IMR-90 (cell line): ENCODE data around the gene CACNA1F. TPM values are rescaled to one million over a fixed set of nuclear protein-coding genes. Genes with fewer than 3 reads are reported as not detected.

Experiments
- ATAC-seq: fragments of 200-7000 bp; cut with Tn5 transposase; 2 replicates; pipeline ENCODE4 v1.9.1; 2020; ENCODE audit warnings: low read depth, mild to moderate bottlenecking, moderate library complexity
- BruUV-seq: library from RNA; stranded (reverse); fragments of 400-500 nt; replicated peaks from 2 replicates; lab custom pipeline; 2021; lab: Mats Ljungman, UMichigan
- CTCF ChIA-PET: fragments of 300-600 bp; formaldehyde crosslinking; extraction: SDS; loops from one replicate; lab custom pipeline; 2021; ENCODE audit warnings: antibody characterized with exemption; lab: Yijun Ruan, JAX
- POLR2A ChIA-PET: fragments of 300-600 bp; sonication (Branson Sonifier 250); formaldehyde crosslinking; loops from one replicate; lab custom pipeline; 2022; ENCODE audit warnings: antibody characterized with exemption; ENCODE audit not compliant: unreplicated experiment; lab: Charles Lee
- DNase-seq: peaks from one replicate; pipeline ENCODE4 v3.0.0; 2013
- H2AFZ ChIP-seq: replicated peaks from 2 replicates; pipeline ENCODE3; 2013; ENCODE audit warnings: low read length, mild to moderate bottlenecking; ENCODE audit not compliant: poor library complexity
- H2AK5ac ChIP-seq: 2 replicates; pipeline ENCODE4 v1.6.1; 2013; ENCODE audit warnings: low read depth, low read length, inconsistent platforms
- H2AK9ac ChIP-seq: replicated peaks from 2 replicates; pipeline ENCODE3; 2013; ENCODE audit warnings: mild to moderate bottlenecking, low read depth, low read length, moderate library complexity; ENCODE audit not compliant: poor library complexity
- H2BK120ac ChIP-seq: 2 replicates; pipeline ENCODE4 v1.6.1; 2013; ENCODE audit warnings: low read depth, low read length, inconsistent platforms
- H2BK15ac ChIP-seq: 3 replicates; pipeline ENCODE4 v1.6.1; 2013; ENCODE audit warnings: low read depth, low read length, inconsistent platforms
- H2BK20ac ChIP-seq: 2 replicates; pipeline ENCODE4 v1.6.1; 2013; ENCODE audit warnings: low read depth, mild to moderate bottlenecking, inconsistent platforms, low read length, moderate library complexity
- H2BK5ac ChIP-seq: 2 replicates; pipeline ENCODE4 v1.6.1; 2013; ENCODE audit warnings: mild to moderate bottlenecking, low read depth, low read length, inconsistent platforms; ENCODE audit not compliant: poor library complexity, severe bottlenecking
- H3K14ac ChIP-seq: replicated peaks from 2 replicates; pipeline ENCODE4 v1.6.1; 2013; ENCODE audit warnings: low read depth, low read length, inconsistent platforms
- H3K18ac ChIP-seq: 2 replicates; pipeline ENCODE4 v1.6.1; 2013; ENCODE audit warnings: low read depth, low read length, control low read depth
- H3K23ac ChIP-seq: 2 replicates; pipeline ENCODE4 v1.6.1; 2013; ENCODE audit warnings: low read depth, low read length, inconsistent platforms
- H3K27ac ChIP-seq: 2 replicates; pipeline ENCODE4 v1.5.1; 2013; ENCODE audit warnings: mild to moderate bottlenecking, control low read depth, low read length; ENCODE audit not compliant: insufficient read depth
- H3K27me3 ChIP-seq: 2 replicates; pipeline ENCODE4 v1.6.1; 2013; ENCODE audit warnings: low read length; ENCODE audit not compliant: control insufficient read depth, insufficient read depth
- H3K36me3 ChIP-seq: 2 replicates; pipeline ENCODE4 v1.6.1; 2013; ENCODE audit warnings: low read length, mixed read lengths; ENCODE audit not compliant: control insufficient read depth, insufficient read depth
- H3K4ac ChIP-seq: 2 replicates; pipeline ENCODE4 v1.6.1; 2013; ENCODE audit warnings: low read depth, low read length, inconsistent platforms
- H3K4me1 ChIP-seq: 2 replicates; pipeline ENCODE4 v1.6.1; 2013; ENCODE audit warnings: low read length, mixed read lengths; ENCODE audit not compliant: control insufficient read depth, insufficient read depth
- H3K4me2 ChIP-seq: 2 replicates; pipeline ENCODE4 v1.6.1; 2013; ENCODE audit warnings: low read depth, mild to moderate bottlenecking, control low read depth, low read length, moderate library complexity
- H3K4me3 ChIP-seq: 2 replicates; pipeline ENCODE4 v1.5.1; 2013; ENCODE audit warnings: low read depth, mild to moderate bottlenecking, control low read depth, low read length, moderate library complexity; ENCODE audit not compliant: insufficient read depth
- H3K56ac ChIP-seq: 2 replicates; pipeline ENCODE4 v1.6.1; 2013; ENCODE audit warnings: low read length, inconsistent platforms; ENCODE audit not compliant: insufficient read depth; ENCODE audit errors: extremely low read depth
- H3K79me1 ChIP-seq, 2 experiments: 2 replicates each; pipeline ENCODE4 v1.6.1; 2013; ENCODE audit warnings: low read length in 2 of 2, inconsistent platforms in 1 of 2, low read depth in 1 of 2
- H3K9ac ChIP-seq: 2 replicates; pipeline ENCODE4 v1.6.1; 2013; ENCODE audit warnings: low read depth, low read length, control low read depth
- H3K9me1 ChIP-seq: 2 replicates; pipeline ENCODE4 v1.6.1; 2013; ENCODE audit warnings: low read length, inconsistent platforms; ENCODE audit not compliant: insufficient read depth
- H3K9me3 ChIP-seq: 2 replicates; pipeline ENCODE4 v1.6.1; 2013; ENCODE audit warnings: low read length; ENCODE audit not compliant: control insufficient read depth, insufficient read depth
- H4K20me1 ChIP-seq: 2 replicates; pipeline ENCODE4 v1.6.1; 2013; ENCODE audit warnings: low read length, inconsistent platforms; ENCODE audit not compliant: insufficient read depth
- H4K5ac ChIP-seq: 2 replicates; pipeline ENCODE4 v1.6.1; 2013; ENCODE audit warnings: mild to moderate bottlenecking, low read depth, low read length, control low read depth
- H4K8ac ChIP-seq, 2 experiments: 2 replicates each; pipeline ENCODE4 v1.6.1; 2013; ENCODE audit warnings: low read depth in 2 of 2, low read length in 2 of 2, control low read depth in 1 of 2, inconsistent platforms in 1 of 2
- H4K91ac ChIP-seq: 2 replicates; pipeline ENCODE4 v1.6.1; 2013; ENCODE audit warnings: low read depth, low read length, inconsistent platforms; ENCODE audit not compliant: insufficient read depth
- CTCF ChIP-seq: conservative IDR thresholded peaks from 2 replicates; pipeline ENCODE4 v1.5.1; 2012; ENCODE audit warnings: mild to moderate bottlenecking, low read depth, low read length, improper control_type of control experiment
- NFE2L2 ChIP-seq: fragments of 150-350 bp; IDR thresholded peaks from 2 replicates; pipeline ENCODE4 v1.6.1; 2016; ENCODE audit warnings: low read depth, mild to moderate bottlenecking, low read length
- RAD21 ChIP-seq: IDR thresholded peaks from 2 replicates; pipeline ENCODE4 v1.6.1; 2012; ENCODE audit warnings: low read length, improper control_type of control experiment
- RFX5 ChIP-seq: IDR thresholded peaks from 2 replicates; pipeline ENCODE4 v1.8.0; 2012; ENCODE audit warnings: low read depth, mild to moderate bottlenecking, low read length, moderate library complexity
- WGBS, 2 experiments: methylation state at CpG; one replicate each; pipeline versions ENCODE4 v1.1.5 to v1.1.7; 2013; ENCODE audit warnings: missing lambda C conversion rate in 2 of 2; ENCODE audit not compliant: insufficient read length in 1 of 2; ENCODE audit errors: extremely low coverage in 2 of 2; 5-methylcytosine and 5-hydroxymethylcytosine counted together
- dilution Hi-C: fragments of 300-500 bp; cut with HindIII; formaldehyde crosslinking; loops from one replicate; pipeline ENCODE4 v1.14.3; 2018; ENCODE audit warnings: low sequenced_read_pairs; ENCODE audit not compliant: unreplicated experiment
- in situ Hi-C: fragments of 300-500 bp; cut with MboI; formaldehyde crosslinking; loops from 3 replicates; pipeline ENCODE4 v1.14.3; 2019; ENCODE audit warnings: low sequenced_read_pairs, inconsistent platforms, mixed read lengths
- intact Hi-C: fragments of 100-400 bp; cut with micrococcal nuclease; formaldehyde crosslinking; loops from 2 replicates; pipeline ENCODE4 v1.10.0; 2022
- polyA plus RNA-seq, 3 experiments: library from polyadenylated mRNA; depleted of rRNA; stranded (reverse); fragments of >200 nt; gene quantifications; 2 replicates each; pipeline ENCODE4 v1.2.3, GENCODE V29; 2012; ENCODE audit warnings: low replicate concordance in 1 of 3
- total RNA-seq: library from RNA; depleted of rRNA; stranded (reverse); fragments of >200 nt; gene quantifications from 2 replicates; pipeline ENCODE4 v1.2.3, GENCODE V29; 2012

The CACNA1F gene
- total and polyA plus RNA-seq, 2 of the 4 experiments (the other 2 are of a cell fraction), result not detected

DNA sequence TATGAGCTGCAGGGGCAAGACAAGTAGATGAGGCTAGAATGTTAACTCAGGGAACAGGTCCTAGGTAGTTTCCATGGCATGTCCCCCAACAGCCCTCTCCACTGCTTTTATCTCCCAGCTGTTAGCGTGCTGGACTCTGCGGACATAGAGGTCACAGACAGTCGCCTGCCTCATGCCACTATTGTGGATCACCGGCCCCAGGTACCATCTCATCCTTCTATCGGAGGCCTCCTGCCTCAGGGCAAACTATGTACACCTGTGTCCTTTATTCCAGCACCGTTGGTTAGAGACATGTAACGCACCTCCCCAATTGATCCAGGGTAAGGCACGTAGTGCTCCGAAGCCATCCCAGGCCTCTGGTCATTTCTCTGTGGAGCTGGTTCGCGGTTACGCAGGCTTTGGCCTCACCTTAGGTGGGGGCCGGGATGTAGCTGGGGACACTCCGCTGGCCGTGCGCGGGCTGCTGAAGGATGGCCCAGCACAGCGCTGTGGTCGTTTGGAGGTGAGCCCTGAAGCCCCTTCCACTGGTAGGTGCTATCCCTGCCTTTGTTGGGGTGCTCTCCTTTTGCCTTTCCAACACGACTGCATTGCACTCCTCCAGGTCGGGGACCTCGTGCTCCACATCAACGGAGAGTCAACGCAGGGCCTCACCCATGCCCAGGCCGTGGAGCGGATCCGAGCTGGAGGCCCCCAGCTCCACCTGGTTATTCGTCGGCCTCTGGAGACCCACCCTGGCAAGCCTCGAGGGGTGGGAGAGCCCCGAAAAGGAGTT is 68.4 kb downstream of the CACNA1F start:
- H3K27me3 ChIP-seq, result no peaks in the 10 kb centered on the region
- no peak overlapping the region for H3K27ac ChIP-seq
- H3K4me1 ChIP-seq, result peaks cover 9% of the 10 kb centered on the region
- no peaks in the 10 kb centered on the region for H3K36me3 ChIP-seq
- H3K4me3 ChIP-seq, result no peak overlapping the region
- no peak overlapping the region; the same call in 1 of the 2 replicates for H4K91ac ChIP-seq
- TF ChIP-seq RFX5 (no peak), NFE2L2 (no peak), RAD21 (no peak), CTCF (no peak)
- no peak overlapping the region for H3K56ac ChIP-seq
- H2AK5ac ChIP-seq, result 0 out of 2 replicates have a peak overlapping the region, but pooled peaks have one; percentile 28
- H4K8ac ChIP-seq, result no peak overlapping the region
- WGBS, 2 experiments, result 85% methylated on average over 18 of the region's 31 CpGs; no CpG with 5 or more reads in 1 of the 2 experiments
- peak overlapping the region; percentile 62; the same call in 1 of the 3 replicates for H2BK15ac ChIP-seq
- H3K23ac ChIP-seq, result no peak overlapping the region
- no peaks in the 10 kb centered on the region for H3K9me3 ChIP-seq
- peak overlapping the region; percentile 50 for H2AK9ac ChIP-seq
- in situ Hi-C loops, result no loop called here
- ATAC-seq, result no peak
- no peaks in the 10 kb centered on the region for H3K9me1 ChIP-seq
- no peak overlapping the region for H4K5ac ChIP-seq
- H3K14ac ChIP-seq, result no peak overlapping the region
- H2BK120ac ChIP-seq, result 0 out of 2 replicates have a peak overlapping the region, but pooled peaks have one; percentile 18
- peak overlapping the region; percentile 80; the same call in 1 of the 2 replicates for H3K4ac ChIP-seq
- dilution Hi-C loops, result no loop called here
- intact Hi-C loops, result loop anchor here (1.0 to 10.0 kb wide), 2 partner anchors 90 to 121 kb away; partner anchors contain the start of genes PRAF2, TFE3 and WDR45
- no peak overlapping the region for H3K4me2 ChIP-seq
- ChIA-PET CTCF (no interaction called here), POLR2A (no interaction called here)
- no peaks in the 10 kb centered on the region; a peak in 1 of 4 replicates for H3K79me1 ChIP-seq
- no peak overlapping the region for H3K9ac ChIP-seq
- no peaks in the 10 kb centered on the region for H4K20me1 ChIP-seq
- no TSS peak for BruUV-seq
- no peak overlapping the region for H3K18ac ChIP-seq
- no peak for DNase-seq
- H2BK20ac ChIP-seq, result 0 out of 2 replicates have a peak overlapping the region, but pooled peaks have one; percentile 9
- H2BK5ac ChIP-seq, result no peak overlapping the region
- H2AFZ ChIP-seq, result no peak overlapping the region
